Kidney (tissue), 14 donors: Measurements from ENCODE around the gene ATP5PB. TPM values are rescaled to one million over a fixed set of nuclear protein-coding genes. Genes with fewer than 3 reads are reported as not detected.

Experiments used
- DNase-seq, 5 donors: peaks; one replicate each; pipeline ENCODE4 v3.0.0-alpha.2; 2013 to 2020
- FAIRE-seq: peaks from 2 replicates; lab custom pipeline; 2012; peaks lifted over from hg19 to GRCh38; lab: Jason Lieb, UNC
- H3K27ac ChIP-seq, 2 donors: one replicate each; pipeline ENCODE4 v1.7.0; 2013; ENCODE audit warnings: low read depth in 2 of 2, low read length in 2 of 2, inconsistent platforms in 1 of 2
- H3K27me3 ChIP-seq: one replicate; pipeline ENCODE4 v1.7.1; 2013; ENCODE audit warnings: low read length, inconsistent platforms; ENCODE audit not compliant: control insufficient read depth, insufficient read depth
- H3K36me3 ChIP-seq, 3 donors: one replicate each; pipeline versions ENCODE4 v1.7.0 to v1.7.1; 2013; ENCODE audit warnings: low read length in 3 of 3, control low read depth in 1 of 3, inconsistent platforms in 1 of 3; ENCODE audit not compliant: insufficient read depth in 3 of 3, control insufficient read depth in 2 of 3
- H3K4me1 ChIP-seq, 3 donors: one replicate each; pipeline versions ENCODE4 v1.7.0 to v1.7.1; 2013; ENCODE audit warnings: low read length in 3 of 3, inconsistent platforms in 1 of 3, low read depth in 1 of 3; ENCODE audit not compliant: control insufficient read depth in 2 of 3, insufficient read depth in 2 of 3
- H3K4me3 ChIP-seq, 3 donors: one replicate each; pipeline versions ENCODE4 v1.7.0 to v1.8.1; 2013; ENCODE audit warnings: low read length in 3 of 3, control low read depth in 1 of 3, inconsistent platforms in 1 of 3
- H3K9ac ChIP-seq, 3 donors: one replicate each; pipeline versions ENCODE4 v1.7.0 to v1.7.1; 2013; ENCODE audit warnings: low read length in 3 of 3, control low read depth in 1 of 3, inconsistent platforms in 1 of 3
- H3K9me3 ChIP-seq, 3 donors: one replicate each; pipeline versions ENCODE4 v1.7.0 to v1.7.1; 2013; ENCODE audit warnings: low read length in 3 of 3, control low read depth in 1 of 3, inconsistent platforms in 1 of 3; ENCODE audit not compliant: control insufficient read depth in 2 of 3, insufficient read depth in 1 of 3
- intact Hi-C: fragments of 100-400 bp; cut with DNase I; formaldehyde crosslinking; loops from one replicate; pipeline ENCODE4 v1.11.1; 2022
- polyA plus RNA-seq: library from polyadenylated mRNA; stranded (reverse); fragments of 350-450 nt; fragmentation: Illumina TruSeq; extraction: RNeasy Lipid Tissue Mini Kit (QIAGEN cat#74804); gene quantifications from one replicate; pipeline ENCODE4 v1.2.3, GENCODE V29; 2014; ENCODE audit warnings: low read depth, low replicate concordance; ENCODE audit not compliant: insufficient read depth
- total RNA-seq: library from RNA; stranded (reverse); fragmentation: NEBNext Ultra II Directional; extraction: Animal tissue kit (Norgen Biotek cat#: 25700); gene quantifications from one replicate; pipeline ENCODE4 v1.2.1, GENCODE V29; 2021
- TF ChIP-seq, protein P1 (sequence below): IDR thresholded peaks from 3 replicates; pipeline ENCODE4 v1.5.1; 2012; ENCODE audit warnings: mild to moderate bottlenecking, moderate library complexity, borderline replicate concordance; ENCODE audit not compliant: insufficient read depth; ENCODE audit errors: extremely low read depth
- donor health status: control.
- donor health status: control.
- donor health status: control.
- donor health status: control.
- donor health status: control.
- donor health status: DM: yes; HTN: yes; CAD: no.
- donor health status: Normal renal cell carcinoma (clear cell type).

Gene ATP5PB
- total and polyA plus RNA-seq, 2 donors from 2014 or later: 207 to 791 TPM

DNA sequence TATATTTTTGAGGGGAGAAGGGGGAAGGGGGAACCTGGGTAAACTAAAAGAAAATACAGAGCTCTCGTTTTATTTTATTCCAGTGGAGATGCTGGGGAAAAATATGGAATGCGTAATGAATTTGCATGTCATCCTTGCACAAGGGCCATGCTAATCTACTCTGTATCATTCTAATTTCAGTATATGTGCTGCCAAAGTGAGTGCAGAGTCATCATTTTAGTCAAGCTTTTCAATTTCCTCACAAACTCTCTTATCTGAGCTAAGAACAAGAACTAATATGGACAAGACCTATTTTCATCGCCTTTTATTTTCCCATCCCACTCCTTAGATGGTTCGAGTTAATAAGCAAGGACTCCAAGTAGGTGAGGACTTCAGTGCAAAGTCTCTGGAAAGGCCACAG is 41.0 kb downstream of the ATP5PB start:
- Histone ChIP-seq H3K27ac (no peak overlapping the region), H3K4me1 (no peaks in the 10 kb centered on the region), H3K27me3 (no peaks in the 10 kb centered on the region), H3K9ac (no peak overlapping the region), H3K9me3 (no peaks in the 10 kb centered on the region), H3K4me3 (no peak overlapping the region), H3K36me3 (no peaks in the 10 kb centered on the region)
- no peak for FAIRE-seq
- TF ChIP-seq, protein P1, sequence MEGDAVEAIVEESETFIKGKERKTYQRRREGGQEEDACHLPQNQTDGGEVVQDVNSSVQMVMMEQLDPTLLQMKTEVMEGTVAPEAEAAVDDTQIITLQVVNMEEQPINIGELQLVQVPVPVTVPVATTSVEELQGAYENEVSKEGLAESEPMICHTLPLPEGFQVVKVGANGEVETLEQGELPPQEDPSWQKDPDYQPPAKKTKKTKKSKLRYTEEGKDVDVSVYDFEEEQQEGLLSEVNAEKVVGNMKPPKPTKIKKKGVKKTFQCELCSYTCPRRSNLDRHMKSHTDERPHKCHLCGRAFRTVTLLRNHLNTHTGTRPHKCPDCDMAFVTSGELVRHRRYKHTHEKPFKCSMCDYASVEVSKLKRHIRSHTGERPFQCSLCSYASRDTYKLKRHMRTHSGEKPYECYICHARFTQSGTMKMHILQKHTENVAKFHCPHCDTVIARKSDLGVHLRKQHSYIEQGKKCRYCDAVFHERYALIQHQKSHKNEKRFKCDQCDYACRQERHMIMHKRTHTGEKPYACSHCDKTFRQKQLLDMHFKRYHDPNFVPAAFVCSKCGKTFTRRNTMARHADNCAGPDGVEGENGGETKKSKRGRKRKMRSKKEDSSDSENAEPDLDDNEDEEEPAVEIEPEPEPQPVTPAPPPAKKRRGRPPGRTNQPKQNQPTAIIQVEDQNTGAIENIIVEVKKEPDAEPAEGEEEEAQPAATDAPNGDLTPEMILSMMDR: no peak
- intact Hi-C loops: no loop called here
- DNase-seq: no peak

DNA sequence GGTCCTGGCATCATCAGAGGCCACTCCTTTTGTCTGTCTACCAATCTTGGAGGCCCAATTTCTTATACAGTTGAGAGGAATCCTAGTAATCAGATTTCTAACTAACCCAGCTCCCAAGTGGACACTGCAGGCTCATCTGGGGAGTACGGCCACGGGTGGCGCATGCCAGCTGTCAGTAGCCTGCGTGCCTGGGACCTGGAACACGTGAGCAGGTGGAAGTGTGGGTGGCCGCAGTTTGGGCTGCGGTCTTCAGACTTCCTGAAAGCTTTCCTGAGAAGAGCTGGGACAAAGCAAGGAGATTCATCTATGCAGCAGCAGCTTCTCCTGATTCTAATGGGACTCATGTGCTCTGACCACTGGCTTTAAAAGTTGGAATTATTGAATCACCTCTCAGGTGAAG is 41.8 kb downstream of the ATP5PB start:
- H3K9ac ChIP-seq: no peak overlapping the region
- peak in 1 of 5 donors; percentile 58 for DNase-seq
- no peaks in the 10 kb centered on the region for H3K36me3 ChIP-seq
- H3K4me1 ChIP-seq: no peaks in the 10 kb centered on the region
- H3K4me3 ChIP-seq: no peak overlapping the region
- no peaks in the 10 kb centered on the region for H3K27me3 ChIP-seq
- H3K27ac ChIP-seq: no peak overlapping the region
- H3K9me3 ChIP-seq: no peaks in the 10 kb centered on the region
- FAIRE-seq: no peak
- intact Hi-C loops: no loop called here
- TF ChIP-seq, protein P1: no peak

DNA sequence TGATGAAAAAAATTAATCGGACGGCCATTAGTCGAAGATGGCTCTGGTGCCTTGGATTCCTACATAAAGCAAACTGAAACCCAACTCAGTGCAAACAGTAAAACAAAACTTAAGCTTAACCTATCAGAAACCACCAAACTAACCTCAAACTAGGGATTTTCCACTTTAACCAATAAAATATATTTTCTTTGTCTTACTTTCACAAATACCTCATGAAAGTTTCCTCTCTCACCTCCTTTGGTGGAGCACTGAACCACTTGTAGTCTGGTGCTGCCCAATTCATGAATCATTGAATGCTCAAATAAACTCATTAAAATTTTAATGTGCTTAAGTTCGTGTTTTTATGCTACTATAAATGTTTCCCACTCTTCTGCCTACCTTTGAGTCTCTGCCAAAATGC is 47.1 kb downstream of the ATP5PB start:
- TF ChIP-seq, protein P1: no peak
- no peak overlapping the region for H3K27ac ChIP-seq
- H3K9ac ChIP-seq: no peak overlapping the region
- no peaks in the 10 kb centered on the region for H3K4me1 ChIP-seq
- H3K9me3 ChIP-seq: no peaks in the 10 kb centered on the region
- FAIRE-seq (no peak), DNase-seq (no peak)
- no peaks in the 10 kb centered on the region for H3K27me3 ChIP-seq
- no peak overlapping the region for H3K4me3 ChIP-seq
- no peaks in the 10 kb centered on the region for H3K36me3 ChIP-seq
- intact Hi-C loops: no loop called here

DNA sequence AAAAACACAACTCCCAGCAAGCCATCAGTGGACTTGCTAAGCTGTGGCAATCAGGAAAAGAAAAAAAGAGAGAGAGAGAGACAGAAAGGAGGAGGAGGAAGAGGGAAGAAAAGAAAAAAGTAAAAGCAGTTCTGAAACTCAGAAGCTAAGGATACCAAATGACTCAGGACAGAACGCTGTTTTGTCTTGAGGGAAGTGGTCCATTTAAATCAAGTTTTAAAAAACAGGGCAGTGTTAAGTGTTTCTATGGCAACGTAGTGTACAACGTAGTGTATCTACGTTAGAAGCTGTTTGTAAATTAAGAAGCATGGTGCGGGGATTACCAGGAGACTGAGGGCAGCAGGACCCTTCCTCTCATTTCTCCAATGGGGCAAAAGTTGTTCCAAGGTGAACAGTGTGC is 48.3 kb downstream of the ATP5PB start:
- H3K4me3 ChIP-seq: no peak overlapping the region
- no peaks in the 10 kb centered on the region for H3K36me3 ChIP-seq
- TF ChIP-seq, protein P1: no peak
- FAIRE-seq (no peak), DNase-seq (no peak)
- no peaks in the 10 kb centered on the region for H3K4me1 ChIP-seq
- H3K27me3 ChIP-seq: no peaks in the 10 kb centered on the region
- intact Hi-C loops: no loop called here
- H3K27ac ChIP-seq: no peak overlapping the region
- no peak overlapping the region for H3K9ac ChIP-seq
- H3K9me3 ChIP-seq: no peaks in the 10 kb centered on the region
